HEK293 (cell line): Measurements from ENCODE around the gene TOR3A.

ENCODE experiments used
- ZNF132 ChIP-seq: fragments of 450-650 bp; formaldehyde crosslinking; IDR thresholded peaks from 2 replicates; pipeline ENCODE4 v1.5.1; 2017; ENCODE audit warnings: missing biosample characterization, missing genetic modification characterization, borderline replicate concordance
- ZXDB ChIP-seq: fragments of 450-650 bp; formaldehyde crosslinking; IDR thresholded peaks from 2 replicates; pipeline ENCODE4 v1.5.1; 2016; ENCODE audit warnings: missing biosample characterization, missing genetic modification characterization
- TF ChIP-seq, protein P1 (sequence below): fragments of 450-650 bp; formaldehyde crosslinking; IDR thresholded peaks from 2 replicates; pipeline ENCODE4 v1.5.1; 2016; ENCODE audit warnings: missing biosample characterization, missing genetic modification characterization

- TF ChIP-seq, protein P1, sequence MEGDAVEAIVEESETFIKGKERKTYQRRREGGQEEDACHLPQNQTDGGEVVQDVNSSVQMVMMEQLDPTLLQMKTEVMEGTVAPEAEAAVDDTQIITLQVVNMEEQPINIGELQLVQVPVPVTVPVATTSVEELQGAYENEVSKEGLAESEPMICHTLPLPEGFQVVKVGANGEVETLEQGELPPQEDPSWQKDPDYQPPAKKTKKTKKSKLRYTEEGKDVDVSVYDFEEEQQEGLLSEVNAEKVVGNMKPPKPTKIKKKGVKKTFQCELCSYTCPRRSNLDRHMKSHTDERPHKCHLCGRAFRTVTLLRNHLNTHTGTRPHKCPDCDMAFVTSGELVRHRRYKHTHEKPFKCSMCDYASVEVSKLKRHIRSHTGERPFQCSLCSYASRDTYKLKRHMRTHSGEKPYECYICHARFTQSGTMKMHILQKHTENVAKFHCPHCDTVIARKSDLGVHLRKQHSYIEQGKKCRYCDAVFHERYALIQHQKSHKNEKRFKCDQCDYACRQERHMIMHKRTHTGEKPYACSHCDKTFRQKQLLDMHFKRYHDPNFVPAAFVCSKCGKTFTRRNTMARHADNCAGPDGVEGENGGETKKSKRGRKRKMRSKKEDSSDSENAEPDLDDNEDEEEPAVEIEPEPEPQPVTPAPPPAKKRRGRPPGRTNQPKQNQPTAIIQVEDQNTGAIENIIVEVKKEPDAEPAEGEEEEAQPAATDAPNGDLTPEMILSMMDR (tag by site-specific recombination), result no peak
- TF ChIP-seq ZNF132 (tag by site-specific recombination) (no peak), ZXDB (tag by site-specific recombination) (no peak)
Observed at GRCh38 chr1:179137617-179138255, 55.9 kb downstream of the TOR3A start.
